Mesothelial cell of epicardium (in vitro differentiated cells): ENCODE measurements around the gene BAK1. TPM values are rescaled to one million over a fixed set of nuclear protein-coding genes. Genes with fewer than 3 reads are reported as not detected.

ENCODE experiments used
- DNase-seq, 2 experiments: peaks; one replicate each; pipeline ENCODE4 v3.0.0; 2021; ENCODE audit warnings: low spot score in 2 of 2; ENCODE audit not compliant: unreplicated experiment in 2 of 2
- H3K27ac Mint-ChIP-seq: 2 replicates; pipeline ENCODE4 v1.8.0; 2021; ENCODE audit warnings: mixed read lengths
- H3K27me3 Mint-ChIP-seq: 2 replicates; pipeline ENCODE4 v1.8.0; 2021; ENCODE audit warnings: low read depth, mixed read lengths
- H3K36me3 Mint-ChIP-seq: 2 replicates; pipeline ENCODE4 v1.8.0; 2021; ENCODE audit warnings: mixed read lengths
- H3K4me1 Mint-ChIP-seq: 2 replicates; pipeline ENCODE4 v1.8.0; 2021; ENCODE audit warnings: mixed read lengths
- H3K4me3 Mint-ChIP-seq: 2 replicates; pipeline ENCODE4 v1.8.0; 2021; ENCODE audit warnings: mild to moderate bottlenecking, moderate library complexity, mixed read lengths
- H3K9me3 Mint-ChIP-seq: 2 replicates; pipeline ENCODE4 v1.8.0; 2021; ENCODE audit warnings: mixed read lengths
- CTCF ChIP-seq: fragments of 200-600 bp; sonication (generic); IDR thresholded peaks from one replicate; pipeline ENCODE4 v1.5.0; 2021; ENCODE audit warnings: antibody characterized with exemption; ENCODE audit not compliant: unreplicated experiment
- total RNA-seq: library from RNA; stranded (reverse); gene quantifications from 3 replicates; pipeline ENCODE4 v1.2.1, GENCODE V29; 2021

The BAK1 gene
- total RNA-seq, 1 donor from 2014 or later, result 15.0 TPM

- H3K4me1 Mint-ChIP-seq, result peaks cover 25% of the 10 kb centered on the region
- H3K4me3 Mint-ChIP-seq, result no peak overlapping the region
- DNase-seq, result no peak
- no peaks in the 10 kb centered on the region for H3K9me3 Mint-ChIP-seq
- no peak for TF ChIP-seq CTCF
- peak overlapping the region; percentile 67 for H3K27ac Mint-ChIP-seq
- peaks cover 2% of the 10 kb centered on the region for H3K27me3 Mint-ChIP-seq
- no peaks in the 10 kb centered on the region for H3K36me3 Mint-ChIP-seq
Measured at GRCh38 chr6:33610779-33611732, 31.0 kb upstream of the BAK1 start.

- Mint-ChIP-seq H3K4me1 (peaks cover 25% of the 10 kb centered on the region), H3K27ac (peak overlapping the region; percentile 26), H3K27me3 (peaks cover under 1% of the 10 kb centered on the region), H3K9me3 (peaks cover 4% of the 10 kb centered on the region), H3K36me3 (no peaks in the 10 kb centered on the region), H3K4me3 (no peak overlapping the region)
- TF ChIP-seq CTCF, result no peak
- DNase-seq, result no peak
Measured at GRCh38 chr6:33610067-33610466, 30.0 kb upstream of the BAK1 start.

- DNase-seq, result no peak
Measured at GRCh38 chr6:33609528-33609927, 29.5 kb upstream of the BAK1 start.

GRCh38 chr6:33609019-33609418 is 28.9 kb upstream of the BAK1 start:
- H3K27me3 Mint-ChIP-seq, result no peaks in the 10 kb centered on the region
- H3K36me3 Mint-ChIP-seq, result no peaks in the 10 kb centered on the region
- H3K9me3 Mint-ChIP-seq, result peaks cover 8% of the 10 kb centered on the region
- no peak overlapping the region for H3K27ac Mint-ChIP-seq
- peaks cover 25% of the 10 kb centered on the region for H3K4me1 Mint-ChIP-seq
- no peak for TF ChIP-seq CTCF
- no peak overlapping the region for H3K4me3 Mint-ChIP-seq
- no peak for DNase-seq

More at GRCh38 chr6:33609528-33609927, 29.5 kb upstream of the BAK1 start:
- no peaks in the 10 kb centered on the region for H3K27me3 Mint-ChIP-seq
- TF ChIP-seq CTCF, result no peak
- H3K36me3 Mint-ChIP-seq, result no peaks in the 10 kb centered on the region
- peaks cover 8% of the 10 kb centered on the region for H3K9me3 Mint-ChIP-seq
- H3K4me1 Mint-ChIP-seq, result peaks cover 25% of the 10 kb centered on the region
- H3K4me3 Mint-ChIP-seq, result no peak overlapping the region
- H3K27ac Mint-ChIP-seq, result no peak overlapping the region

GRCh38 chr6:33607784-33608161 is 27.7 kb upstream of the BAK1 start:
- DNase-seq, result no peak
- Mint-ChIP-seq H3K4me3 (no peak overlapping the region), H3K27ac (no peak overlapping the region), H3K4me1 (peaks cover 25% of the 10 kb centered on the region), H3K36me3 (no peaks in the 10 kb centered on the region), H3K27me3 (no peaks in the 10 kb centered on the region), H3K9me3 (peaks cover 8% of the 10 kb centered on the region)
- TF ChIP-seq CTCF, result no peak
